ENCODE results near the gene ENTPD6. TPM values are rescaled to one million over a fixed set of nuclear protein-coding genes. Genes with fewer than 3 reads are reported as not detected.

Gene ENTPD6
- total RNA-seq, 6 experiments from 2014 or later: 28.8 to 48.4 (median 34.6) TPM

GRCh38 chr20:25273046-25273445 lies 77.5 kb downstream of the ENTPD6 start:
- DNase-seq: peak in 2 of 3 donors; percentile 11 to 30
- Histone ChIP-seq H3K27me3 (no peaks in the 10 kb centered on the region), H3K36me3 (peaks cover 0 to 5% (median 0%) of the 10 kb centered on the region in 4 donors), H3K27ac (no peak overlapping the region), H3K9me3 (no peaks in the 10 kb centered on the region), H3K4me3 (no peak overlapping the region), H3K4me1 (no peaks in the 10 kb centered on the region)
- no peak for TF ChIP-seq POLR2A (IDR thresholded peaks at IDR 0.05)
- TF ChIP-seq, protein P1, sequence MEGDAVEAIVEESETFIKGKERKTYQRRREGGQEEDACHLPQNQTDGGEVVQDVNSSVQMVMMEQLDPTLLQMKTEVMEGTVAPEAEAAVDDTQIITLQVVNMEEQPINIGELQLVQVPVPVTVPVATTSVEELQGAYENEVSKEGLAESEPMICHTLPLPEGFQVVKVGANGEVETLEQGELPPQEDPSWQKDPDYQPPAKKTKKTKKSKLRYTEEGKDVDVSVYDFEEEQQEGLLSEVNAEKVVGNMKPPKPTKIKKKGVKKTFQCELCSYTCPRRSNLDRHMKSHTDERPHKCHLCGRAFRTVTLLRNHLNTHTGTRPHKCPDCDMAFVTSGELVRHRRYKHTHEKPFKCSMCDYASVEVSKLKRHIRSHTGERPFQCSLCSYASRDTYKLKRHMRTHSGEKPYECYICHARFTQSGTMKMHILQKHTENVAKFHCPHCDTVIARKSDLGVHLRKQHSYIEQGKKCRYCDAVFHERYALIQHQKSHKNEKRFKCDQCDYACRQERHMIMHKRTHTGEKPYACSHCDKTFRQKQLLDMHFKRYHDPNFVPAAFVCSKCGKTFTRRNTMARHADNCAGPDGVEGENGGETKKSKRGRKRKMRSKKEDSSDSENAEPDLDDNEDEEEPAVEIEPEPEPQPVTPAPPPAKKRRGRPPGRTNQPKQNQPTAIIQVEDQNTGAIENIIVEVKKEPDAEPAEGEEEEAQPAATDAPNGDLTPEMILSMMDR (IDR thresholded peaks at IDR 0.05): no peak
- intact Hi-C loops (cut with DNase I): loop anchor here in 1 of 2 donors (10.0 kb wide), 1 partner anchor 78 kb away; the partner anchor contains the start of gene ENTPD6
- WGBS (ENCODE audit: insufficient coverage, low coverage, low lambda C conversion rate, missing lambda C conversion rate): 94% methylated on average over 3 of the region's 10 CpGs
- ATAC-seq: no peak

- ATAC-seq (no peak), DNase-seq (peak in 1 of 3 donors; percentile 29)
- no peak overlapping the region for H3K27ac ChIP-seq
- peaks cover 0 to 5% (median 0%) of the 10 kb centered on the region in 4 donors for H3K36me3 ChIP-seq
- H3K4me3 ChIP-seq: no peak overlapping the region
- H3K4me1 ChIP-seq: no peaks in the 10 kb centered on the region
- H3K27me3 ChIP-seq: no peaks in the 10 kb centered on the region
- TF ChIP-seq POLR2A (IDR thresholded peaks at IDR 0.05): no peak
- TF ChIP-seq, protein P1 (IDR thresholded peaks at IDR 0.05): no peak
- 93% methylated on average over 15 of the region's 20 CpGs for whole genome bisulfite sequencing (ENCODE audit: insufficient coverage, low coverage, low lambda C conversion rate, missing lambda C conversion rate)
- intact Hi-C loops (cut with DNase I): loop anchor here in 1 of 2 donors (10.0 kb wide), 1 partner anchor 79 kb away; the partner anchor contains the start of gene ENTPD6
- no peaks in the 10 kb centered on the region for H3K9me3 ChIP-seq
Observed at GRCh38 chr20:25273541-25274358, 78.2 kb downstream of the ENTPD6 start.

GRCh38 chr20:25274481-25274880 lies 79.0 kb downstream of the ENTPD6 start:
- 100% methylated on average over 1 of the region's 20 CpGs for WGBS (ENCODE audit: insufficient coverage, low coverage, low lambda C conversion rate, missing lambda C conversion rate)
- H3K9me3 ChIP-seq: no peaks in the 10 kb centered on the region
- no peak overlapping the region for H3K4me3 ChIP-seq
- H3K27ac ChIP-seq: no peak overlapping the region
- H3K36me3 ChIP-seq: peaks cover 0 to 5% (median 0%) of the 10 kb centered on the region in 4 donors
- no peak for ATAC-seq
- DNase-seq: peak; percentile 9 to 44 (median 33)
- H3K4me1 ChIP-seq: no peaks in the 10 kb centered on the region
- intact Hi-C loops (cut with DNase I): loop anchor here in 1 of 2 donors (10.0 kb wide), 1 partner anchor 80 kb away; the partner anchor contains the start of gene ENTPD6
- H3K27me3 ChIP-seq: no peaks in the 10 kb centered on the region
- TF ChIP-seq POLR2A (IDR thresholded peaks at IDR 0.05): no peak
- TF ChIP-seq, protein P1 (IDR thresholded peaks at IDR 0.05): no peak

GRCh38 chr20:25274891-25275812 lies 79.6 kb downstream of the ENTPD6 start:
- Histone ChIP-seq H3K4me1 (no peaks in the 10 kb centered on the region), H3K27me3 (no peaks in the 10 kb centered on the region), H3K9me3 (no peaks in the 10 kb centered on the region), H3K27ac (no peak overlapping the region), H3K36me3 (peaks cover 0 to 5% (median 0%) of the 10 kb centered on the region in 4 donors), H3K4me3 (no peak overlapping the region)
- WGBS (ENCODE audit: insufficient coverage, low coverage, low lambda C conversion rate, missing lambda C conversion rate): 95% methylated on average over 12 of the region's 32 CpGs
- TF ChIP-seq, protein P1 (IDR thresholded peaks at IDR 0.05): no peak
- TF ChIP-seq POLR2A (IDR thresholded peaks at IDR 0.05): no peak
- intact Hi-C loops (cut with DNase I): loop anchor here in 1 of 2 donors (10.0 kb wide), 1 partner anchor 80 kb away; the partner anchor contains the start of gene ENTPD6
- peak; percentile 17 to 41 (median 31) for DNase-seq
- no peak for ATAC-seq

Data from right lobe of liver (tissue), 6 donors.